Peyer's patch (tissue), 4 donors: ENCODE measurements around the gene SIRT2.

Source experiments
- CTCF ChIP-seq, 6 experiments: fragments of 450-650 bp in 4 of 6; fragments of 200-600 bp in 2 of 6; sonication (generic) in 1 of 6; IDR thresholded peaks; one replicate each; pipeline ENCODE4 v1.5.1; 2017 to 2019; ENCODE audit warnings: antibody characterized with exemption in 6 of 6, mild to moderate bottlenecking in 3 of 6, moderate library complexity in 1 of 6
- POLR2A ChIP-seq, 2 donors: fragments of 450-650 bp; IDR thresholded peaks; one replicate each; pipeline ENCODE4 v1.5.1; 2017; ENCODE audit warnings: antibody characterized with exemption in 2 of 2, mild to moderate bottlenecking in 2 of 2, moderate library complexity in 2 of 2

- TF ChIP-seq CTCF (IDR thresholded peaks at IDR 0.05) (no peak), POLR2A (IDR thresholded peaks at IDR 0.05) (no peak)
Observed at GRCh38 chr19:38867171-38867780, 32.1 kb downstream of the SIRT2 start.
